GM23248 (cell line): ENCODE results near the gene VWA8.

ENCODE experiments used
- EZH2 ChIP-seq: fragments of 200-600 bp; sonication (generic); IDR thresholded peaks from 2 replicates; pipeline ENCODE4 v1.6.1; 2018; ENCODE audit warnings: antibody characterized with exemption, mild to moderate bottlenecking; ENCODE audit not compliant: insufficient read depth, poor library complexity, severe bottlenecking
- EZH2phosphoT487 ChIP-seq: fragments of 200-600 bp; sonication (generic); IDR thresholded peaks from 2 replicates; pipeline ENCODE4 v1.6.1; 2018; ENCODE audit warnings: antibody characterized with exemption, moderate library complexity, mild to moderate bottlenecking, low read depth; ENCODE audit not compliant: insufficient read depth

DNA sequence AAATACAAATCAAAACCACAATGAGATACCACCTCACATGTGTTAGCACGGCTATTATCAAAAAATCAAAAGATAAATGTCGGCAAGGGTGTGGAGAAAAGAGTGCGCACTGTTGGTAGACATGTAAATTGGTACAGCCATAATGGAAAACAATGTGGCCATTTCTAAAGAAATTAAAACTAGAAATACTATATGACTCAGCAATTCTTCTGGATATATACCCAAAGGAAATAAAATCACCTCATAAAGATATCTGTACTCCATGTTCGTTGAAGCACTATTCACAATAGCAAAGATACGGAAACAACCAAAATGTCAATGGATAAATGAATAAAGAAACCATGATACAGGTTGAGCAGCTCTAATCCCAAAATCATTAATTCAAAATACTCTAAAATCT is 30.8 kb downstream of the VWA8 start:
- no peak for TF ChIP-seq EZH2
- TF ChIP-seq EZH2phosphoT487, result no peak
